ENCODE measurements around the gene NOTCH1. TPM values are rescaled to one million over a fixed set of nuclear protein-coding genes. Genes with fewer than 3 reads are reported as not detected.
"Not testable (repeated sequence)": the region's sequence is repeated elsewhere in the genome, so short reads cannot be mapped to it uniquely, and the experiment has no call there.

The NOTCH1 gene
- polyA plus RNA-seq, 1 donor from 2014 or later = 0.15 TPM

- Histone ChIP-seq H3K4me2 (ENCODE audit: low read length) (no peak overlapping the region), H3K27me3 (ENCODE audit: insufficient read depth, low read depth, low read length) (no peaks in the 10 kb centered on the region), H3K9me3 (ENCODE audit: low read length) (no peaks in the 10 kb centered on the region), H2AFZ (ENCODE audit: low read depth, low read length) (no peak overlapping the region), H3K79me2 (replicated peaks; ENCODE audit: insufficient read depth, low read length) (no peaks in the 10 kb centered on the region), H3F3A (ENCODE audit: insufficient read depth, low read length, poor library complexity, severe bottlenecking) (no peaks in the 10 kb centered on the region), H4K20me1 (ENCODE audit: insufficient read depth) (no peaks in the 10 kb centered on the region), H3K9me2 (ENCODE audit: insufficient read depth, low read length) (no peaks in the 10 kb centered on the region), H3K9ac (ENCODE audit: low read length) (no peak overlapping the region), H3K4me3 (ENCODE audit: low read length) (no peak overlapping the region), H3K27ac (ENCODE audit: low read length) (no peak overlapping the region), H3K36me3 (ENCODE audit: insufficient read depth, low read length) (no peaks in the 10 kb centered on the region)
- TF ChIP-seq POLR2AphosphoS5 (IDR thresholded peaks at IDR 0.05) = no peak
- no peak for TF ChIP-seq TAF1 (IDR thresholded peaks at IDR 0.05; ENCODE audit: low read depth)
- no peak for TF ChIP-seq SMC3 (conservative IDR thresholded peaks at IDR 0.05; ENCODE audit: poor library complexity)
- no peak for TF ChIP-seq EZH2 (IDR thresholded peaks at IDR 0.05; ENCODE audit: borderline replicate concordance, insufficient read depth, low read length, poor library complexity, severe bottlenecking)
- no peak for TF ChIP-seq RAD21 (conservative IDR thresholded peaks at IDR 0.05)
- TF ChIP-seq EP300 (conservative IDR thresholded peaks at IDR 0.05; ENCODE audit: poor library complexity, severe bottlenecking) = no peak
Measured at GRCh38 chr9:136560586-136560985, 14.7 kb upstream of the NOTCH1 start.

- not testable (repeated sequence) for H3F3A ChIP-seq (ENCODE audit: insufficient read depth, low read length, poor library complexity, severe bottlenecking); H2AFZ ChIP-seq (ENCODE audit: low read depth, low read length); H3K9me3 ChIP-seq (ENCODE audit: low read length); H3K36me3 ChIP-seq (ENCODE audit: insufficient read depth, low read length); H3K4me2 ChIP-seq (ENCODE audit: low read length); H3K9me2 ChIP-seq (ENCODE audit: insufficient read depth, low read length); H4K20me1 ChIP-seq (ENCODE audit: insufficient read depth); H3K9ac ChIP-seq (ENCODE audit: low read length); H3K27ac ChIP-seq (ENCODE audit: low read length); H3K4me3 ChIP-seq (ENCODE audit: low read length); H3K27me3 ChIP-seq (ENCODE audit: insufficient read depth, low read depth, low read length); H3K79me2 ChIP-seq (replicated peaks; ENCODE audit: insufficient read depth, low read length)
Measured at GRCh38 chr9:136559371-136559770, 13.5 kb upstream of the NOTCH1 start.

- H3K9me3 ChIP-seq (ENCODE audit: low read length); H3K27ac ChIP-seq (ENCODE audit: low read length); H3K36me3 ChIP-seq (ENCODE audit: insufficient read depth, low read length); H3K9me2 ChIP-seq (ENCODE audit: insufficient read depth, low read length); H3K4me2 ChIP-seq (ENCODE audit: low read length); H3K79me2 ChIP-seq (replicated peaks; ENCODE audit: insufficient read depth, low read length); H3K9ac ChIP-seq (ENCODE audit: low read length); H3K4me3 ChIP-seq (ENCODE audit: low read length); H3F3A ChIP-seq (ENCODE audit: insufficient read depth, low read length, poor library complexity, severe bottlenecking); H4K20me1 ChIP-seq (ENCODE audit: insufficient read depth); H3K27me3 ChIP-seq (ENCODE audit: insufficient read depth, low read depth, low read length); H2AFZ ChIP-seq (ENCODE audit: low read depth, low read length): not testable (repeated sequence)
Measured at GRCh38 chr9:136558846-136559245, 13.0 kb upstream of the NOTCH1 start.

GRCh38 chr9:136558373-136558772, 12.5 kb upstream of the NOTCH1 start:
- no peak for TF ChIP-seq RAD21 (conservative IDR thresholded peaks at IDR 0.05)
- no peak for TF ChIP-seq REST (IDR thresholded peaks at IDR 0.05; ENCODE audit: borderline replicate concordance)
- no peak for TF ChIP-seq MXI1 (conservative IDR thresholded peaks at IDR 0.05; ENCODE audit: poor library complexity, severe bottlenecking)
- no peak for TF ChIP-seq EZH2 (IDR thresholded peaks at IDR 0.05; ENCODE audit: borderline replicate concordance, insufficient read depth, low read length, poor library complexity, severe bottlenecking)
- TF ChIP-seq EP300 (conservative IDR thresholded peaks at IDR 0.05; ENCODE audit: poor library complexity, severe bottlenecking) = no peak
- H3K27me3 ChIP-seq (ENCODE audit: insufficient read depth, low read depth, low read length) = no peaks in the 10 kb centered on the region
- no peaks in the 10 kb centered on the region for H3F3A ChIP-seq (ENCODE audit: insufficient read depth, low read length, poor library complexity, severe bottlenecking)
- H3K9me3 ChIP-seq (ENCODE audit: low read length) = no peaks in the 10 kb centered on the region
- H3K27ac ChIP-seq (ENCODE audit: low read length) = no peak overlapping the region
- no peak overlapping the region for H3K9ac ChIP-seq (ENCODE audit: low read length)
- no peak overlapping the region for H3K4me2 ChIP-seq (ENCODE audit: low read length)
- no peaks in the 10 kb centered on the region for H3K36me3 ChIP-seq (ENCODE audit: insufficient read depth, low read length)
- H2AFZ ChIP-seq (ENCODE audit: low read depth, low read length) = no peak overlapping the region
- H4K20me1 ChIP-seq (ENCODE audit: insufficient read depth) = no peaks in the 10 kb centered on the region
- H3K4me3 ChIP-seq (ENCODE audit: low read length) = no peak overlapping the region
- H3K79me2 ChIP-seq (replicated peaks; ENCODE audit: insufficient read depth, low read length) = no peaks in the 10 kb centered on the region
- H3K9me2 ChIP-seq (ENCODE audit: insufficient read depth, low read length) = no peaks in the 10 kb centered on the region
